Hematopoietic multipotent progenitor cell treated with erythropoietin and hydrocortisone succinate and interleukin-3 and kit ligand, for 17 days (in vitro differentiated cells): ENCODE results near the gene ACTG2.
A peak's percentile ranks its signal among the peaks of the same experiment; 100 is the strongest.

Experiments
- DNase-seq: peaks from one replicate; pipeline ENCODE4 v3.0.0-alpha.2; 2015; ENCODE audit warnings: low spot score

ACTG2 gene

GRCh38 chr2:73914667-73915066, 21.9 kb downstream of the ACTG2 start:
- no peak for DNase-seq

- DNase-seq, result no peak
Measured at GRCh38 chr2:73915437-73915993, 22.7 kb downstream of the ACTG2 start.

- no peak for DNase-seq
Measured at GRCh38 chr2:73916666-73917065, 23.9 kb downstream of the ACTG2 start.

GRCh38 chr2:73917296-73917695, 24.5 kb downstream of the ACTG2 start:
- no peak for DNase-seq

- no peak for DNase-seq
Measured at GRCh38 chr2:73917696-73918207, 24.9 kb downstream of the ACTG2 start.

DNA sequence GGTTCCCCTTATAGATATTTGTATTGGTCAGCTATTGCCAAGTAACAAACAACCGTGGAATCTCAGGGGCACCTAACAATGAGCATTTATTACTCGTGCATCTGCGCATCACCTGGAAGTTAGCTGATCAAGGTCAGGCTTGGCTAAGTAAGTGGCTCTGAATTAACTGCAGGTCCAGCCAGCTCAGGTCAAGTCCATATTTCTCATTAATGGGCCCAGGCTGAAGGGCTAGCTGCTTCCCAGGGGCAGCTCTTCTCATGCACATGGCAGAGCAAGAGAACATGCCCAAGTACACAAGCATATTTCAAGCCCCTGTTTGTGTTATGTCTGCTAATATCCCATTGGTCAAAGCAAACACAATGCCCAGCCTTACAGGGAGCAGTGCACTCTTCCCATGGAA, 26.0 kb downstream of the ACTG2 start:
- no peak for DNase-seq

DNA sequence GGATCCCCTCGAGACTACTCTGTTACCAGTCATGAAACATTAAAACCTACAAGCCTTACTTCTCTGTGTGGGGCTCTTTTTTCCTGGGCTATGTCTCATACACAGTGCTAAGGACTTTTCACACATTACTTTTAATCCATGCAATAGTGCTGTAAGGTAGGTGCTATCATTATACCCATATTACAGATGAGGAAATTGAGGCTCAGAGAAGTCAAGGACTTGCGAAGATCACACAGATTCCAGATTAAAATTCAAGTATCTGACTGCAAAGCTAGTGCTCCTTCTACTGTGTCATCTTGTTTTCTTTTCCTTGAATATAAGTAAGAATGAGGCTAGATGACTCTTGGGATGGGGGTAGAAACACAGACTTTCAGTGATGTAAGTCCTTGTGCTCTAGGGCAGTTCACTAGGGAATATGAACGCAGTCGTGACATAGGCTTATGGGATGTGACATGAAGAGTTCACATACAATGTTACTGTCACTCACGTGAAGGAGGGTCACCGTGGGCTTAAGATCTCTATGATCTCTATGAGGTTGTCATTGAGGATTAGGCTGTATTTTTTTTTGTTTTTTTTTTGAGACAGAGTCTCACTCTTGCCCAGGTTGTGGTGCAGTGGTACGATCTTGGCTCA, 26.9 kb downstream of the ACTG2 start:
- DNase-seq, result no peak

- DNase-seq, result peak; percentile 58
Measured at GRCh38 chr2:73920577-73921545, 28.1 kb downstream of the ACTG2 start.

DNA sequence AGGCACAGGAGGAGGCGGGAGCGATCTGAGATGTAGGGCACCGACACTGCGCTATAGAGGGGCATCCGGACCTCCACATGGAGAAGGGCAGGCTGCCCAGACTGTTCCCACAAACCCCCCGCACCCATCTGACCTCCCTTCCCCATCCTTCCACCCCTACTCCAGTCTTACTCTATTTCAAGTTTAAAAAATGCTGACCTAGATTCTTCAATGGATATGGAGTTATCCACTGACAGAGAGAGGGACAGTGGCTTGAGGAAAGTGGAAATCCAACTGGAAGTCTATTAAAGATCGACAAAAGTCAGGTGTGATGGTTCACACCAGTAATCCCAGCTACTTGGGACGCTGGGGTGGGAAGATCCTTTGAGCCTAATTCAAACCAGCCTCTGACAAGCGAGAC, 28.8 kb downstream of the ACTG2 start:
- no peak for DNase-seq

GRCh38 chr2:73922681-73923080, 29.9 kb downstream of the ACTG2 start:
- no peak for DNase-seq

- DNase-seq, result peak; percentile 32
Measured at GRCh38 chr2:73925033-73925704, 32.4 kb downstream of the ACTG2 start.

DNA sequence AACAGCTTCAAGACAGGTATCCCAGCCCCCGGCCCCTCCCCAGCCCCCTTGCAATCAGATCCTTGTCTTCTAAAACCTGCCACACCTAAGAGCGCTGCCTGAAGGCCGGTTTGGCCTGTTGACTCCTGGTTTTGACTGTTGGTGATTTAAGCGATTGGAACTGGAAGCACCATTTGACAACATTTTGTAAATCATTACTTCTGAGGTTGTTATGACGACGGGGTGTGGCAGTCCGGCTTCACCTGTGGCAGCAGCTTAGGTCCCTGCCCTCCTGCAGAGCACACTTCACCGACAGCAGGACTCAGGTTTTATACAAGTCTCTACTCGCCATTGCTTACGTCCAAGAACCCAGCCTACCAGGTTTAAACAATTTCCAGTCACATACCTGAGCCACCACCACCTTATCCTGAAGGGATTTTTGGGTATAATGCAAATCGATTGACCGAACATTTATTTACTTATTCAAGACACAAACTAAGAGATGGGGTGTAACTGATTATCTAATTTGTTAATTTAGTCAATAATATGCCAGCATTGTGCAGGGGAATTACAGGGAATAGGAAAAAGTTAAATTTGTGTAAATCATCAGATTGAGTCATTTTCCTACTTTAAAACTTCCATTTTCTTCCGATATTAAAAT, 33.2 kb downstream of the ACTG2 start:
- DNase-seq, result no peak

DNA sequence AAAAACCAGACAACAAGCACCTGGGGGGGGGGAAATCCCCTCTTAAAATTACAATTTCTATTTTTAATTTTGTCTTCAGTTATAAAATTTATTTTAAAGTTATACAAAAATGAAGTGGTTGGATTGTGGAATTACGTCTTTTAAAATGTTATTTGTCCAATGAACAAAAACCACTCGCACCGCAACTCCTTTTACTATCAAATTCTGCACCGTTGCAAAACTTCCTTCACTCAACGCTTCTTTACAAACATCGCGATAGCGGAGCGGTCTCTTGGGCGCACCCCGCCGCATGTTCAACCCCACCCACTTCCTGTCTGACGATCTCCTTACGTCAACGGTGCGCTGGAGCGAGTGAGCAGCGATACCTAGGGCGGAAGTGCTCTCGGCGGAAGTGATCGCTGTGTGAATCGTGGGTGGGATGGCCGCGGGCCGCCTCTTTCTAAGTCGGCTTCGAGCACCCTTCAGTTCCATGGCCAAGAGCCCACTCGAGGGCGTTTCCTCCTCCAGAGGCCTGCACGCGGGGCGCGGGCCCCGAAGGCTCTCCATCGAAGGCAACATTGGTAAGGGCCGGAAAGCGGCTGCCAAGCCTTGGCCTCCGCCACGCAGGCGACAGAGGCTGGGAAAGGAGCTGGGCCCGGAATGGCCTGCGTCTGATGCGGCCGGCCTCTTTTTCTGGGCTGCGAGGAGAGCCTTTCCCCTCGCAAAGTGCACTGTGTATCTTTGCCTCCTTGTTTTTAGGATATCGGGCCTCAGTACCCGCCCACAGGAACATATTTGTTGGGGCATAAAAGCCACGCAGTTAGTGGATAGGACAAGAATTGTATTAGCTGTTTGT, 33.9 kb downstream of the ACTG2 start, which contains the start of gene DGUOK:
Gene DGUOK, plus strand, starts transcription at position 388 of the 835 bp plus-strand sequence. Its CDS starts 31 bp downstream, at position 419.
- DNase-seq, result peak; percentile 98

- no peak for DNase-seq
Measured at GRCh38 chr2:73927344-73927743, 34.5 kb downstream of the ACTG2 start.

- no peak for DNase-seq
Measured at GRCh38 chr2:73928963-73929347, 36.1 kb downstream of the ACTG2 start.

GRCh38 chr2:73930386-73930785, 37.6 kb downstream of the ACTG2 start:
- DNase-seq, result no peak

DNA sequence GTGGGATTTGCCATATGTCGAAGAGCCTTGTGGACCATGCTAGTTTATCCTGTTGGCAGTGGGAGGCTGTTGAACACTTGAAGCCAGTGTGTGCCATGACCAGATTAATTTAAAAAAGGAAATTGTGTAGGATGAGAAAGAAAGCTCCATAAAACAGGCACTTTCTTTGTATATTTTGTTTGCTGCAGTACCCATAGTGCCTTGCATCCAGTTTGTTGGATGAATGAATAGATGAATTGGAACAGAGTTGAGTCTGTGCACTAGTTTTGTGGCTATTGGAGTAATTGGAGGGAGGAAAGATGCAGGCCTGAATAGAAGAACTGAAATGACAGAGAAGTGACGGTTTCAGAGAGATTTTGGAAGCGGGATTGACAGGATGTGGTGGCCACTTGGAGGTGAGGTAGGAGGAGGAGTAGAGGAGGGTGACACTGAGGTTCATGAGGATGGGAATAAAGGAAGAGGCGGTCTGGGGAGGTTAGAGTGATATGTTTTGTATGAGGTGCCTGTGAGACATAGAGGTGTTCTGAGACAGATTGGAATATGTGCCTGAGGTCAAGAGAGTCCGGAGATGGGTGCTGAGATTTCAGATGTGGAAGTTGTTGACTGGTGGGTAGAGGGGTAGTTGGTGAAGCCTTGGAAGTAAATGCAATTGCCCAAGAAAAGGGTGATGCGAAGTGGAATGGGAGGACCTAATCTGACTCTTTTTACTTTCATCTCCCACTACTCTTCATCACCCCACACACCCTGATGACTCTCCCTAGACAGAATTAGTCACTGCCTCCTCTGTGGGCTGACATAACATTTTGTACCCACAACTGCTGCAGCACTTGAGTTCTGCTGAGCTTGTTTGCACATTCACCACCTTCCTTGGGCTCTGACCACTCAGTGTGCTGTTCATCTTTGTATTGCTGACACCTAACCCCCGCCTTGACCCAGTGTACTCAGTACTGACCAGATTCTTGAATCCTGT, 39.0 kb downstream of the ACTG2 start:
- DNase-seq, result no peak

- no peak for DNase-seq
Measured at GRCh38 chr2:73933194-73933593, 40.4 kb downstream of the ACTG2 start.

GRCh38 chr2:73935641-73936040, 42.8 kb downstream of the ACTG2 start:
- no peak for DNase-seq
